Femur (tissue), 1 donor: ENCODE data around the gene TLR7.

Experiments
- DNase-seq: peaks from one replicate; pipeline ENCODE4 v3.0.0-alpha.2; 2017

TLR7 gene

GRCh38 chrX:12934850-12935249, 68.0 kb downstream of the TLR7 start:
- DNase-seq = no peak

GRCh38 chrX:12936947-12937346, 70.1 kb downstream of the TLR7 start:
- DNase-seq = no peak
